Sigmoid colon (tissue), 4 donors: Measurements from ENCODE around the gene SYNGR3.

ENCODE experiments used
- CTCF ChIP-seq, 4 experiments: fragments of 450-650 bp in 3 of 4; fragments of 200-600 bp in 1 of 4; IDR thresholded peaks; one replicate each; pipeline ENCODE4 v1.5.1; 2016 to 2019; ENCODE audit warnings: antibody characterized with exemption in 4 of 4, mild to moderate bottlenecking in 3 of 4, moderate library complexity in 2 of 4
- EP300 ChIP-seq, 4 donors: sonication (generic); formaldehyde crosslinking; IDR thresholded peaks; one replicate each; pipeline ENCODE4 v1.6.1; 2017; ENCODE audit warnings: antibody characterized with exemption in 4 of 4
- POLR2A ChIP-seq, 2 donors: fragments of 450-650 bp; IDR thresholded peaks; one replicate each; pipeline ENCODE4 v1.6.1; 2016; ENCODE audit warnings: antibody characterized with exemption in 2 of 2, mild to moderate bottlenecking in 2 of 2, moderate library complexity in 2 of 2
- POLR2AphosphoS5 ChIP-seq, 4 donors: sonication (generic); formaldehyde crosslinking; IDR thresholded peaks; one replicate each; pipeline ENCODE4 v1.6.1; 2017; ENCODE audit warnings: antibody characterized with exemption in 4 of 4

GRCh38 chr16:1993731-1994131, 4.0 kb downstream of the SYNGR3 start:
- TF ChIP-seq CTCF (IDR thresholded peaks at IDR 0.05) (no peak), POLR2A (IDR thresholded peaks at IDR 0.05) (no peak), EP300 (IDR thresholded peaks at IDR 0.05) (no peak), POLR2AphosphoS5 (IDR thresholded peaks at IDR 0.05) (no peak)
